22Rv1 (cell line): Measurements from ENCODE around the gene EID3.

Experiments used
- CTCF ChIP-seq: fragments of 450-650 bp; IDR thresholded peaks from 2 replicates; pipeline ENCODE4 v1.5.1; 2017; ENCODE audit warnings: mild to moderate bottlenecking
- ZFX ChIP-seq: fragments of 450-650 bp; IDR thresholded peaks from 2 replicates; pipeline ENCODE4 v1.6.1; 2017; ENCODE audit warnings: antibody characterized with exemption, borderline replicate concordance

- no peak for TF ChIP-seq CTCF
- TF ChIP-seq ZFX, result no peak
Measured at GRCh38 chr12:104350211-104351056, 46.9 kb downstream of the EID3 start.
